Astrocyte of the cerebellum (primary cell): ENCODE measurements around the gene INAFM2.

Experiments
- DNase-seq: peaks from one replicate; pipeline ENCODE4 v3.0.0-alpha.2; 2011; ENCODE audit warnings: low read depth
- H3K4me3 ChIP-seq: 2 replicates; pipeline ENCODE4 v1.5.1; 2011; ENCODE audit warnings: mild to moderate bottlenecking, low read depth, low read length, moderate library complexity
- CTCF ChIP-seq: IDR thresholded peaks from 2 replicates; pipeline ENCODE4 v1.5.1; 2012; ENCODE audit warnings: low read length, low read depth, moderate library complexity, mild to moderate bottlenecking; ENCODE audit errors: missing control alignments
- in situ Hi-C: cut with HindIII; loops from 2 replicates; pipeline ENCODE4 v1.10.0; 2017; ENCODE audit warnings: low sequenced_read_pairs

INAFM2 gene

GRCh38 chr15:40345225-40345866 lies 21.9 kb downstream of the INAFM2 start:
- DNase-seq = no peak
- no peak overlapping the region for H3K4me3 ChIP-seq
- no peak for TF ChIP-seq CTCF
- in situ Hi-C loops = no loop called here

- H3K4me3 ChIP-seq = no peak overlapping the region
- TF ChIP-seq CTCF = no peak
- in situ Hi-C loops = no loop called here
- no peak for DNase-seq
These were observed 22.5 kb downstream of the INAFM2 start for GRCh38 chr15:40345867-40346578.

GRCh38 chr15:40346579-40347558 lies 23.4 kb downstream of the INAFM2 start:
- in situ Hi-C loops = no loop called here
- no peak overlapping the region for H3K4me3 ChIP-seq
- no peak for TF ChIP-seq CTCF

GRCh38 chr15:40347559-40348473 lies 24.3 kb downstream of the INAFM2 start:
- no peak overlapping the region for H3K4me3 ChIP-seq
- DNase-seq = no peak
- in situ Hi-C loops = no loop called here

More at GRCh38 chr15:40346579-40347558, 23.4 kb downstream of the INAFM2 start:
- DNase-seq = no peak

GRCh38 chr15:40348474-40348870 lies 25.0 kb downstream of the INAFM2 start:
- in situ Hi-C loops = no loop called here
- no peak for DNase-seq
- H3K4me3 ChIP-seq = no peak overlapping the region
- TF ChIP-seq CTCF = no peak

More at GRCh38 chr15:40347559-40348473, 24.3 kb downstream of the INAFM2 start:
- TF ChIP-seq CTCF = no peak

- in situ Hi-C loops = no loop called here
- no peak for TF ChIP-seq CTCF
- no peak for DNase-seq
- no peak overlapping the region for H3K4me3 ChIP-seq
These were observed 25.7 kb downstream of the INAFM2 start for GRCh38 chr15:40349163-40349562.
